ENCODE measurements around the gene LINC01488.

DNA sequence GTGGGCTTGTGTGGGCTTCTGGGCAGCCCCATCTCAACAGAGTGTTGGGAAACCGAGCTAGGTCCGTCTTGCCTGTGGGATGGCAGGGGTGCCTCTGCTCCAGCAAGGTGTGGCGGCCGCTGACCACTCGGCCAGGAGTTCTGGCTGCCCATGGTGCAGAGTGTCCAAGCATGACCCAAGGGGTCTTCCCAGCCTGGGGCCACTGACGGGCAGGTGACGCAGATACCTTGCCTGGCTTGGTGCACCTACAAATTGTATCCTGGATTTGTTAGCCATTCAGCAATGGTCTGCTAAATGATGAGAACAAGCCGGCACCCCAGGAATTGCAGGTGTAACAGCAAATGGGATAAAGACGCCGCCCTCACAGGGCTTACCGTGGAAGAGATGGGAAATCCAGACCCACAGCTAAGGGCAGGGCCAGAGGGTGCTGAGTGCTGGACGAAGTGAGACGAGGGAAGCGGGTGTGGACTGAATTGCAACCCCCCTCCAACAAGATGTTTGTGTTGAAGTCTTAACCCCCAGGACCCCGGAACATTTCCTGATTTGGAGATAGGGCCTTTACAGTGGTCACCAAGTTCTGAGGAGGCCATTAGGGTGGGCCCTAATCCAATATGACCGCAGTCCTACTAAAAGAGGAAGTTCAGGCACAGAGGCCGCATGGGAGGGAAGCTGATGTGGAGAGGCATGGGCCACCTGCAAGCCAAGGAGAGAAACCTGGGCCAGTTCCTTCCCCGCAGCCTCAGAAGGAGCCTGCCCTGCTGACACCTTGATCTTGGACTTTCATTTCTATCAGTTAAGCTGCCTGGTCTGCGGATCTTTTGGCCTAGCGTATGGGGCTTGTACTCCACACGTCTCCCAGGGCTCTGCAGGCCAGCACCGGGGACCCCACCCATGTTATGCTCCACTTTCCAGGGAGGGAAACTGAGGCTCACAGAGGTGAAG is 45.2 kb upstream of the LINC01488 start:
- TF ChIP-seq TSHZ2 (CRISPR knock-in tag; IDR thresholded peaks at IDR 0.05): no peak
- TF ChIP-seq CSDC2 (CRISPR knock-in tag; IDR thresholded peaks at IDR 0.05): no peak
- TF ChIP-seq ARNTL (CRISPR knock-in tag; IDR thresholded peaks at IDR 0.05; ENCODE audit: borderline replicate concordance, low read depth): no peak
- no peak for TF ChIP-seq OSR1 (CRISPR knock-in tag; IDR thresholded peaks at IDR 0.05)
- TF ChIP-seq RARB (CRISPR knock-in tag; IDR thresholded peaks at IDR 0.05): no peak
- no peak for TF ChIP-seq POU6F1 (CRISPR knock-in tag; IDR thresholded peaks at IDR 0.05; ENCODE audit: borderline replicate concordance, low read depth)
- TF ChIP-seq, protein P1, sequence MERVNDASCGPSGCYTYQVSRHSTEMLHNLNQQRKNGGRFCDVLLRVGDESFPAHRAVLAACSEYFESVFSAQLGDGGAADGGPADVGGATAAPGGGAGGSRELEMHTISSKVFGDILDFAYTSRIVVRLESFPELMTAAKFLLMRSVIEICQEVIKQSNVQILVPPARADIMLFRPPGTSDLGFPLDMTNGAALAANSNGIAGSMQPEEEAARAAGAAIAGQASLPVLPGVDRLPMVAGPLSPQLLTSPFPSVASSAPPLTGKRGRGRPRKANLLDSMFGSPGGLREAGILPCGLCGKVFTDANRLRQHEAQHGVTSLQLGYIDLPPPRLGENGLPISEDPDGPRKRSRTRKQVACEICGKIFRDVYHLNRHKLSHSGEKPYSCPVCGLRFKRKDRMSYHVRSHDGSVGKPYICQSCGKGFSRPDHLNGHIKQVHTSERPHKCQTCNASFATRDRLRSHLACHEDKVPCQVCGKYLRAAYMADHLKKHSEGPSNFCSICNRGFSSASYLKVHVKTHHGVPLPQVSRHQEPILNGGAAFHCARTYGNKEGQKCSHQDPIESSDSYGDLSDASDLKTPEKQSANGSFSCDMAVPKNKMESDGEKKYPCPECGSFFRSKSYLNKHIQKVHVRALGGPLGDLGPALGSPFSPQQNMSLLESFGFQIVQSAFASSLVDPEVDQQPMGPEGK (CRISPR knock-in tag; IDR thresholded peaks at IDR 0.05; ENCODE audit: borderline replicate concordance): no peak
- no peak for TF ChIP-seq ZFP3 (CRISPR knock-in tag; IDR thresholded peaks at IDR 0.05)
